OCI-LY3 (cell line): ENCODE data around the gene GMCL1.

Experiments
- H2AFZ ChIP-seq: fragments of 200-600, 300-600 bp; shearing (Covaris generic); 2 replicates; pipeline ENCODE4 v1.6.0; 2014; ENCODE audit warnings: antibody characterized with exemption, low read depth, low read length
- H3K27ac ChIP-seq: fragments of 200-600, 300-600 bp; sonication (generic); 2 replicates; pipeline ENCODE4 v1.5.1; 2014; ENCODE audit warnings: mild to moderate bottlenecking, low read length, moderate library complexity, mixed read lengths
- H3K27me3 ChIP-seq: fragments of 200-600, 300-600 bp; sonication (generic); 2 replicates; pipeline ENCODE4 v1.6.1; 2014; ENCODE audit warnings: low read depth, low read length, mixed read lengths
- H3K36me3 ChIP-seq: fragments of 200-600, 300-600 bp; sonication (generic); replicated peaks from 2 replicates; pipeline ENCODE3; 2014; ENCODE audit warnings: low read depth, low read length, mixed read lengths
- H3K4me1 ChIP-seq: fragments of 300-600, 200-600 bp; sonication (generic); 2 replicates; pipeline ENCODE4 v1.6.1; 2014; ENCODE audit warnings: low read length, mixed read lengths
- H3K4me2 ChIP-seq: fragments of 200-600, 300-600 bp; sonication (generic); 2 replicates; pipeline ENCODE4 v1.6.1; 2014; ENCODE audit warnings: low read length, mixed read lengths
- H3K4me3 ChIP-seq: fragments of 300-600, 200-600 bp; sonication (generic); 2 replicates; pipeline ENCODE4 v1.5.1; 2014; ENCODE audit warnings: antibody characterized with exemption, mild to moderate bottlenecking, low read length, moderate library complexity
- H3K79me2 ChIP-seq: fragments of 300-600, 200-600 bp; shearing (Covaris generic); 2 replicates; pipeline ENCODE4 v1.6.1; 2014; ENCODE audit warnings: mild to moderate bottlenecking, low read length, mixed read lengths
- H3K9ac ChIP-seq: fragments of 300-600, 200-600 bp; shearing (Covaris generic); 2 replicates; pipeline ENCODE4 v1.6.0; 2014; ENCODE audit warnings: mild to moderate bottlenecking, low read length, moderate library complexity
- H3K9me3 ChIP-seq: fragments of 200-600, 300-600 bp; shearing (Covaris generic); 2 replicates; pipeline ENCODE4 v1.6.1; 2014; ENCODE audit warnings: low read length, mixed read lengths; ENCODE audit not compliant: insufficient read depth
- H4K20me1 ChIP-seq: fragments of 200-600, 300-600 bp; sonication (generic); 2 replicates; pipeline ENCODE4 v1.6.1; 2016; ENCODE audit warnings: low read length, mixed read lengths; ENCODE audit not compliant: insufficient read depth
- CTCF ChIP-seq: fragments of 200-600, 300-600 bp; sonication (generic); IDR thresholded peaks from 2 replicates; pipeline ENCODE4 v1.5.1; 2014; ENCODE audit warnings: antibody characterized with exemption, low read length, low read depth
- EZH2phosphoT487 ChIP-seq: fragments of 200-600 bp; shearing (Covaris generic); IDR thresholded peaks from 2 replicates; pipeline ENCODE4 v1.6.1; 2018; ENCODE audit warnings: antibody characterized with exemption, mixed run types, low read depth

Gene GMCL1

GRCh38 chr2:69790601-69790959 is 38.9 kb upstream of the GMCL1 start:
- Histone ChIP-seq H3K4me3 (no peak overlapping the region), H3K79me2 (no peaks in the 10 kb centered on the region), H3K36me3 (no peaks in the 10 kb centered on the region), H3K9ac (no peak overlapping the region), H4K20me1 (no peaks in the 10 kb centered on the region), H2AFZ (no peak overlapping the region), H3K4me2 (peak overlapping the region; percentile 80), H3K27me3 (no peaks in the 10 kb centered on the region), H3K27ac (no peak overlapping the region), H3K4me1 (peaks cover 24% of the 10 kb centered on the region), H3K9me3 (no peaks in the 10 kb centered on the region)
- TF ChIP-seq CTCF (no peak), EZH2phosphoT487 (no peak)

- Histone ChIP-seq H3K36me3 (no peaks in the 10 kb centered on the region), H3K9me3 (no peaks in the 10 kb centered on the region), H3K79me2 (no peaks in the 10 kb centered on the region), H3K27me3 (no peaks in the 10 kb centered on the region), H4K20me1 (no peaks in the 10 kb centered on the region), H3K9ac (no peak overlapping the region), H3K4me2 (no peak overlapping the region), H2AFZ (no peak overlapping the region), H3K27ac (no peak overlapping the region), H3K4me1 (peaks cover 24% of the 10 kb centered on the region), H3K4me3 (no peak overlapping the region)
- TF ChIP-seq EZH2phosphoT487: no peak
- TF ChIP-seq CTCF: no peak
Observed at GRCh38 chr2:69791045-69791444, 38.4 kb upstream of the GMCL1 start.

- H3K9me3 ChIP-seq: no peaks in the 10 kb centered on the region
- no peak overlapping the region for H2AFZ ChIP-seq
Observed at GRCh38 chr2:69796174-69796573, 33.3 kb upstream of the GMCL1 start.

GRCh38 chr2:69797235-69797634 is 32.2 kb upstream of the GMCL1 start:
- Histone ChIP-seq H3K27ac (no peak overlapping the region), H3K9me3 (no peaks in the 10 kb centered on the region), H3K36me3 (no peaks in the 10 kb centered on the region), H3K27me3 (peaks cover 13% of the 10 kb centered on the region), H2AFZ (no peak overlapping the region), H3K9ac (no peak overlapping the region), H3K79me2 (no peaks in the 10 kb centered on the region), H3K4me3 (no peak overlapping the region), H3K4me1 (peaks cover 30% of the 10 kb centered on the region), H3K4me2 (no peak overlapping the region), H4K20me1 (no peaks in the 10 kb centered on the region)
- TF ChIP-seq EZH2phosphoT487 (no peak), CTCF (no peak)

More at GRCh38 chr2:69796174-69796573, 33.3 kb upstream of the GMCL1 start:
- H3K4me3 ChIP-seq: no peak overlapping the region
- no peaks in the 10 kb centered on the region for H4K20me1 ChIP-seq
- no peak overlapping the region for H3K9ac ChIP-seq
- peaks cover 13% of the 10 kb centered on the region for H3K27me3 ChIP-seq
- no peaks in the 10 kb centered on the region for H3K36me3 ChIP-seq
- TF ChIP-seq EZH2phosphoT487: no peak
- TF ChIP-seq CTCF: no peak
- no peak overlapping the region for H3K27ac ChIP-seq
- H3K4me2 ChIP-seq: no peak overlapping the region
- H3K79me2 ChIP-seq: no peaks in the 10 kb centered on the region
- H3K4me1 ChIP-seq: peaks cover 19% of the 10 kb centered on the region
